DND-41 (cell line): ENCODE data around the gene SLC39A10.

Experiments
- CTCF ChIP-seq: IDR thresholded peaks from 2 replicates; pipeline ENCODE4 v1.5.1; 2012; ENCODE audit warnings: borderline replicate concordance, low read length, moderate library complexity, mild to moderate bottlenecking; ENCODE audit not compliant: poor library complexity, severe bottlenecking; ENCODE audit errors: extremely low read depth
- EZH2 ChIP-seq: IDR thresholded peaks from 3 replicates; pipeline ENCODE4 v1.6.1; 2012; ENCODE audit warnings: borderline replicate concordance, low read depth, mild to moderate bottlenecking, moderate library complexity, low read length, inconsistent platforms; ENCODE audit not compliant: severe bottlenecking

GRCh38 chr2:195649629-195650190 is 7.3 kb upstream of the SLC39A10 start:
- no peak for TF ChIP-seq CTCF
- TF ChIP-seq EZH2 = no peak
